B cell (primary cell): ENCODE results near the gene ZNF586. TPM values are rescaled to one million over a fixed set of nuclear protein-coding genes. Genes with fewer than 3 reads are reported as not detected.
A peak's percentile ranks its signal among the peaks of the same experiment; 100 is the strongest.

Experiments
- ATAC-seq: fragments of 200-7000 bp; cut with Tn5 transposase; one replicate; pipeline ENCODE4 v1.10.0; 2021; ENCODE audit warnings: low read depth, mild to moderate bottlenecking, moderate number of reproducible peaks, moderate library complexity
- CTCF ChIA-PET: fragments of 350-600 bp; sonication (Branson Sonifier 250); formaldehyde crosslinking; loops from one replicate; lab custom pipeline; 2021; ENCODE audit warnings: antibody characterized with exemption, inconsistent platforms; lab: Charles Lee
- POLR2A ChIA-PET: fragments of 350-600 bp; sonication (Branson Sonifier 250); formaldehyde crosslinking; loops from one replicate; lab custom pipeline; 2021; ENCODE audit warnings: antibody characterized with exemption; lab: Charles Lee
- DNase-seq: peaks from one replicate; pipeline ENCODE4 v3.0.0; 2013
- H2AFZ ChIP-seq: 2 replicates; pipeline ENCODE4 v1.6.1; 2012; ENCODE audit warnings: mild to moderate bottlenecking, low read depth, low read length; ENCODE audit not compliant: insufficient read depth, poor library complexity, severe bottlenecking
- H3K27ac ChIP-seq, 2 donors: 1 replicate in 1 of 2; 2 replicates in 1 of 2; pipeline ENCODE4 v1.5.1; 2012 to 2013; ENCODE audit warnings: low read length in 2 of 2, mild to moderate bottlenecking in 2 of 2, moderate library complexity in 1 of 2
- H3K27me3 ChIP-seq, 4 experiments: fragments of 200-600 bp in 1 of 4; sonication (generic) in 1 of 4; replicated peaks in 1 of 4; 1 replicate in 2 of 4; 2 replicates in 2 of 4; pipeline versions ENCODE4 v1.6.1 to v1.7.0; 2013 to 2016; ENCODE audit warnings: low read length in 3 of 4, mild to moderate bottlenecking in 2 of 4, mixed read lengths in 1 of 4, moderate library complexity in 1 of 4; ENCODE audit not compliant: insufficient read depth in 4 of 4, control insufficient read depth in 3 of 4; ENCODE audit errors: control extremely low read depth in 1 of 4
- H3K36me3 ChIP-seq, 2 experiments: replicated peaks in 1 of 2; 1 replicate in 1 of 2; 2 replicates in 1 of 2; pipeline versions ENCODE4 v1.6.1 to v1.7.1; 2013; ENCODE audit warnings: low read length in 1 of 2; ENCODE audit not compliant: insufficient read depth in 2 of 2, control insufficient read depth in 1 of 2; ENCODE audit errors: control extremely low read depth in 1 of 2, extremely low read depth in 1 of 2
- H3K4me1 ChIP-seq, 2 donors: fragments of 200-600 bp in 1 of 2; sonication (generic) in 1 of 2; 1 replicate in 1 of 2; 2 replicates in 1 of 2; pipeline versions ENCODE4 v1.5.1 to v1.6.1; 2013 to 2017; ENCODE audit warnings: low read length in 2 of 2; ENCODE audit not compliant: control insufficient read depth in 2 of 2, insufficient read depth in 2 of 2
- H3K4me2 ChIP-seq: replicated peaks from 2 replicates; pipeline ENCODE3; 2012; ENCODE audit warnings: mild to moderate bottlenecking, low read depth, low read length; ENCODE audit not compliant: poor library complexity, severe bottlenecking
- H3K4me3 ChIP-seq, 5 experiments: fragments of 200-600 bp in 1 of 5; sonication (generic) in 1 of 5; 1 replicate in 3 of 5; 2 replicates in 2 of 5; pipeline versions ENCODE4 v1.5.1 to v1.7.0; 2011 to 2016; ENCODE audit warnings: low read length in 4 of 5, mild to moderate bottlenecking in 4 of 5, low read depth in 2 of 5, control low read depth in 1 of 5, moderate library complexity in 1 of 5; ENCODE audit not compliant: insufficient read depth in 1 of 5; ENCODE audit errors: control extremely low read depth in 1 of 5, extremely low read depth in 1 of 5
- H3K79me2 ChIP-seq: fragments of 200-600 bp; sonication (generic); one replicate; pipeline ENCODE4 v1.6.0; 2016; ENCODE audit warnings: low read length; ENCODE audit not compliant: control insufficient read depth, insufficient read depth
- H3K9ac ChIP-seq: fragments of 200-600 bp; sonication (generic); 2 replicates; pipeline ENCODE4 v1.6.1; 2017; ENCODE audit warnings: mild to moderate bottlenecking, low read length, moderate library complexity
- H3K9me3 ChIP-seq, 3 donors: one replicate each; pipeline versions ENCODE4 v1.6.1 to v1.7.1; 2013; ENCODE audit warnings: low read length in 2 of 3; ENCODE audit not compliant: control insufficient read depth in 2 of 3, insufficient read depth in 1 of 3; ENCODE audit errors: control extremely low read depth in 1 of 3
- H4K20me1 ChIP-seq: 2 replicates; pipeline ENCODE4 v1.6.0; 2012; ENCODE audit warnings: mild to moderate bottlenecking, low read length; ENCODE audit not compliant: insufficient read depth, control insufficient read depth, poor library complexity, severe bottlenecking
- H3K27ac Mint-ChIP-seq: one replicate; pipeline ENCODE4 v1.8.0; 2021; ENCODE audit warnings: mixed read lengths
- H3K27me3 Mint-ChIP-seq: one replicate; pipeline ENCODE4 v1.8.0; 2021; ENCODE audit warnings: mixed read lengths
- H3K4me1 Mint-ChIP-seq: one replicate; pipeline ENCODE4 v1.8.0; 2021; ENCODE audit warnings: mixed read lengths
- H3K4me3 Mint-ChIP-seq: one replicate; pipeline ENCODE4 v1.8.0; 2021; ENCODE audit warnings: mixed read lengths
- H3K9me3 Mint-ChIP-seq: one replicate; pipeline ENCODE4 v1.8.0; 2022; ENCODE audit warnings: mixed read lengths; ENCODE audit not compliant: insufficient read depth
- EZH2 ChIP-seq: IDR thresholded peaks from 2 replicates; pipeline ENCODE4 v1.6.1; 2012; ENCODE audit warnings: borderline replicate concordance, low read depth, mild to moderate bottlenecking, moderate library complexity, low read length; ENCODE audit not compliant: insufficient read depth, poor library complexity, severe bottlenecking
- WGBS: methylation state at CpG from one replicate; pipeline ENCODE4 v1.1.5; 2013; ENCODE audit warnings: missing lambda C conversion rate; ENCODE audit not compliant: insufficient coverage; 5-methylcytosine and 5-hydroxymethylcytosine counted together
- intact Hi-C: fragments of 100-400 bp; cut with micrococcal nuclease; formaldehyde crosslinking; loops from one replicate; pipeline ENCODE4 v1.10.0; 2022
- polyA plus RNA-seq: library from polyadenylated mRNA; depleted of rRNA; stranded (reverse); fragments of >200 nt; gene quantifications from 2 replicates; pipeline ENCODE4 v1.2.3, GENCODE V29; 2012
- total RNA-seq, 2 donors: library from RNA; stranded (reverse); fragments of 120-200 nt in 1 of 2; gene quantifications; 1 replicate in 1 of 2; 2 replicates in 1 of 2; pipeline versions ENCODE4 v1.2.3 to v1.2.4, GENCODE V29; 2013 to 2022
- TF ChIP-seq, protein P1 (sequence below): fragments of 200-600 bp; IDR thresholded peaks from one replicate; pipeline ENCODE4 v1.8.0; 2022; ENCODE audit warnings: antibody characterized with exemption, mild to moderate bottlenecking

ZNF586 gene
- total and polyA plus RNA-seq, 2 donors (not counting 1 experiment from before 2014, with no cell fraction given): 18.0 to 48.0 TPM

DNA sequence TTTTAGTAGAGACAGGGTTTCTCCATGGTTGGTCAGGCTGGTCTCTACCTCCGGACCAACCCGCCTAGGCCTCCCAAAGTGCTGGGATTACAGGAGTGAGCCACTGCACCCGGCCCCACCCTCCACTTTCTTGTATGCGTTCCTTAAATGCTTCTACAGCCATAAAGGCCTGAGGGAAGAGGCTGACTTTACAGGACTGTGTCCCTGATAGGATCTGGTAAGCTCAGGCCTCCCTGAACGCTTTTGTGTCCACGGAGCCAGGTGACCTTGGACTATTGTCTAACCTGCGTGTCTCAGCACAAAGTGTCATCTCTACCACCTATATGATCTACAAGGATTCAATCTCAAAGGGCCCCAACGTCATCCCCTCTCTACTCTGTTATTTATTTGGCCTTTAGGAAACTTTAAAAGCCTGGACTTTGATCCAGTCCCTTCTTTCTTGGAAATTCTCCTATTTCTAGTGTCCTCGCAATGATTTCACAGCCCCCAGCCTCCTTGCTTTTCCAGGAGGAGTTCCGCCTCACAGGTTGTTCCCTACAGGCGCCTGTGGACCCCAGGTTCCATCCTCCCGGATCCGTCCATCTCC is 44.5 kb downstream of the ZNF586 start:
- Histone ChIP-seq H3K9ac (peak overlapping the region; percentile 97), H2AFZ (peak overlapping the region; percentile 97), H3K9me3 (no peaks in the 10 kb centered on the region), H3K4me1 (peaks cover 12 to 26% of the 10 kb centered on the region in 2 donors), H3K4me2 (peak overlapping the region; percentile 91), H4K20me1 (no peaks in the 10 kb centered on the region), H3K79me2 (peaks cover 68% of the 10 kb centered on the region), H3K36me3 (peaks cover 2 to 15% of the 10 kb centered on the region in 2 experiments), H3K4me3 (peak overlapping the region; percentile 45 to 96 (median 87)), H3K27ac (peak overlapping the region; percentile 65 to 84), H3K27me3 (no peaks in the 10 kb centered on the region)
- intact Hi-C loops: loop anchor here (1.0 to 10.0 kb wide), 3 partner anchors 68 to 379 kb away; partner anchors contain the start of genes ZNF211, ZNF749 and ZNF776
- 39% methylated on average over 13 of the region's 13 CpGs for WGBS
- no peaks in the 10 kb centered on the region for H3K9me3 Mint-ChIP-seq
- ChIA-PET POLR2A (interaction anchor here (0.5 to 1.3 kb wide), 3 partner anchors 76 to 674 kb away, joined by 3 to 7 read pairs (median 3); no protein-coding TSS in a partner anchor), CTCF (interaction anchor here (1.2 kb wide), 1 partner anchor 44 kb away, joined by 3 read pairs; the partner anchor contains the start of gene ZNF586)
- no peaks in the 10 kb centered on the region for H3K27me3 Mint-ChIP-seq
- TF ChIP-seq, protein P1, sequence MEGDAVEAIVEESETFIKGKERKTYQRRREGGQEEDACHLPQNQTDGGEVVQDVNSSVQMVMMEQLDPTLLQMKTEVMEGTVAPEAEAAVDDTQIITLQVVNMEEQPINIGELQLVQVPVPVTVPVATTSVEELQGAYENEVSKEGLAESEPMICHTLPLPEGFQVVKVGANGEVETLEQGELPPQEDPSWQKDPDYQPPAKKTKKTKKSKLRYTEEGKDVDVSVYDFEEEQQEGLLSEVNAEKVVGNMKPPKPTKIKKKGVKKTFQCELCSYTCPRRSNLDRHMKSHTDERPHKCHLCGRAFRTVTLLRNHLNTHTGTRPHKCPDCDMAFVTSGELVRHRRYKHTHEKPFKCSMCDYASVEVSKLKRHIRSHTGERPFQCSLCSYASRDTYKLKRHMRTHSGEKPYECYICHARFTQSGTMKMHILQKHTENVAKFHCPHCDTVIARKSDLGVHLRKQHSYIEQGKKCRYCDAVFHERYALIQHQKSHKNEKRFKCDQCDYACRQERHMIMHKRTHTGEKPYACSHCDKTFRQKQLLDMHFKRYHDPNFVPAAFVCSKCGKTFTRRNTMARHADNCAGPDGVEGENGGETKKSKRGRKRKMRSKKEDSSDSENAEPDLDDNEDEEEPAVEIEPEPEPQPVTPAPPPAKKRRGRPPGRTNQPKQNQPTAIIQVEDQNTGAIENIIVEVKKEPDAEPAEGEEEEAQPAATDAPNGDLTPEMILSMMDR: no peak
- TF ChIP-seq EZH2: no peak
- DNase-seq: no peak
- H3K4me3 Mint-ChIP-seq: peak overlapping the region; percentile 97
- H3K4me1 Mint-ChIP-seq: peaks cover 42% of the 10 kb centered on the region
- no peak for ATAC-seq
- peak overlapping the region; percentile 94 for H3K27ac Mint-ChIP-seq
